IMR-90 (cell line): ENCODE measurements around the gene RNH1. TPM values are rescaled to one million over a fixed set of nuclear protein-coding genes. Genes with fewer than 3 reads are reported as not detected.

ENCODE experiments used
- ATAC-seq: fragments of 200-7000 bp; cut with Tn5 transposase; 2 replicates; pipeline ENCODE4 v1.9.1; 2020; ENCODE audit warnings: low read depth, mild to moderate bottlenecking, moderate library complexity
- BruUV-seq: library from RNA; stranded (reverse); fragments of 400-500 nt; replicated peaks from 2 replicates; lab custom pipeline; 2021; lab: Mats Ljungman, UMichigan
- CTCF ChIA-PET: fragments of 300-600 bp; formaldehyde crosslinking; extraction: SDS; loops from one replicate; lab custom pipeline; 2021; ENCODE audit warnings: antibody characterized with exemption; lab: Yijun Ruan, JAX
- POLR2A ChIA-PET: fragments of 300-600 bp; sonication (Branson Sonifier 250); formaldehyde crosslinking; loops from one replicate; lab custom pipeline; 2022; ENCODE audit warnings: antibody characterized with exemption; ENCODE audit not compliant: unreplicated experiment; lab: Charles Lee
- DNase-seq: peaks from one replicate; pipeline ENCODE4 v3.0.0; 2013
- H2AFZ ChIP-seq: replicated peaks from 2 replicates; pipeline ENCODE3; 2013; ENCODE audit warnings: low read length, mild to moderate bottlenecking; ENCODE audit not compliant: poor library complexity
- H2AK5ac ChIP-seq: 2 replicates; pipeline ENCODE4 v1.6.1; 2013; ENCODE audit warnings: low read depth, low read length, inconsistent platforms
- H2AK9ac ChIP-seq: replicated peaks from 2 replicates; pipeline ENCODE3; 2013; ENCODE audit warnings: mild to moderate bottlenecking, low read depth, low read length, moderate library complexity; ENCODE audit not compliant: poor library complexity
- H2BK120ac ChIP-seq: 2 replicates; pipeline ENCODE4 v1.6.1; 2013; ENCODE audit warnings: low read depth, low read length, inconsistent platforms
- H2BK15ac ChIP-seq: 3 replicates; pipeline ENCODE4 v1.6.1; 2013; ENCODE audit warnings: low read depth, low read length, inconsistent platforms
- H2BK20ac ChIP-seq: 2 replicates; pipeline ENCODE4 v1.6.1; 2013; ENCODE audit warnings: low read depth, mild to moderate bottlenecking, inconsistent platforms, low read length, moderate library complexity
- H2BK5ac ChIP-seq: 2 replicates; pipeline ENCODE4 v1.6.1; 2013; ENCODE audit warnings: mild to moderate bottlenecking, low read depth, low read length, inconsistent platforms; ENCODE audit not compliant: poor library complexity, severe bottlenecking
- H3K14ac ChIP-seq: replicated peaks from 2 replicates; pipeline ENCODE4 v1.6.1; 2013; ENCODE audit warnings: low read depth, low read length, inconsistent platforms
- H3K18ac ChIP-seq: 2 replicates; pipeline ENCODE4 v1.6.1; 2013; ENCODE audit warnings: low read depth, low read length, control low read depth
- H3K23ac ChIP-seq: 2 replicates; pipeline ENCODE4 v1.6.1; 2013; ENCODE audit warnings: low read depth, low read length, inconsistent platforms
- H3K27ac ChIP-seq: 2 replicates; pipeline ENCODE4 v1.5.1; 2013; ENCODE audit warnings: mild to moderate bottlenecking, control low read depth, low read length; ENCODE audit not compliant: insufficient read depth
- H3K27me3 ChIP-seq: 2 replicates; pipeline ENCODE4 v1.6.1; 2013; ENCODE audit warnings: low read length; ENCODE audit not compliant: control insufficient read depth, insufficient read depth
- H3K36me3 ChIP-seq: 2 replicates; pipeline ENCODE4 v1.6.1; 2013; ENCODE audit warnings: low read length, mixed read lengths; ENCODE audit not compliant: control insufficient read depth, insufficient read depth
- H3K4ac ChIP-seq: 2 replicates; pipeline ENCODE4 v1.6.1; 2013; ENCODE audit warnings: low read depth, low read length, inconsistent platforms
- H3K4me1 ChIP-seq: 2 replicates; pipeline ENCODE4 v1.6.1; 2013; ENCODE audit warnings: low read length, mixed read lengths; ENCODE audit not compliant: control insufficient read depth, insufficient read depth
- H3K4me2 ChIP-seq: 2 replicates; pipeline ENCODE4 v1.6.1; 2013; ENCODE audit warnings: low read depth, mild to moderate bottlenecking, control low read depth, low read length, moderate library complexity
- H3K4me3 ChIP-seq: 2 replicates; pipeline ENCODE4 v1.5.1; 2013; ENCODE audit warnings: low read depth, mild to moderate bottlenecking, control low read depth, low read length, moderate library complexity; ENCODE audit not compliant: insufficient read depth
- H3K56ac ChIP-seq: 2 replicates; pipeline ENCODE4 v1.6.1; 2013; ENCODE audit warnings: low read length, inconsistent platforms; ENCODE audit not compliant: insufficient read depth; ENCODE audit errors: extremely low read depth
- H3K79me1 ChIP-seq, 2 experiments: 2 replicates each; pipeline ENCODE4 v1.6.1; 2013; ENCODE audit warnings: low read length in 2 of 2, inconsistent platforms in 1 of 2, low read depth in 1 of 2
- H3K9ac ChIP-seq: 2 replicates; pipeline ENCODE4 v1.6.1; 2013; ENCODE audit warnings: low read depth, low read length, control low read depth
- H3K9me1 ChIP-seq: 2 replicates; pipeline ENCODE4 v1.6.1; 2013; ENCODE audit warnings: low read length, inconsistent platforms; ENCODE audit not compliant: insufficient read depth
- H3K9me3 ChIP-seq: 2 replicates; pipeline ENCODE4 v1.6.1; 2013; ENCODE audit warnings: low read length; ENCODE audit not compliant: control insufficient read depth, insufficient read depth
- H4K20me1 ChIP-seq: 2 replicates; pipeline ENCODE4 v1.6.1; 2013; ENCODE audit warnings: low read length, inconsistent platforms; ENCODE audit not compliant: insufficient read depth
- H4K5ac ChIP-seq: 2 replicates; pipeline ENCODE4 v1.6.1; 2013; ENCODE audit warnings: mild to moderate bottlenecking, low read depth, low read length, control low read depth
- H4K8ac ChIP-seq, 2 experiments: 2 replicates each; pipeline ENCODE4 v1.6.1; 2013; ENCODE audit warnings: low read depth in 2 of 2, low read length in 2 of 2, control low read depth in 1 of 2, inconsistent platforms in 1 of 2
- H4K91ac ChIP-seq: 2 replicates; pipeline ENCODE4 v1.6.1; 2013; ENCODE audit warnings: low read depth, low read length, inconsistent platforms; ENCODE audit not compliant: insufficient read depth
- BHLHE40 ChIP-seq: fragments of 150-350 bp; IDR thresholded peaks from 2 replicates; pipeline ENCODE4 v1.6.1; 2016; ENCODE audit warnings: mild to moderate bottlenecking, low read depth, low read length
- CHD1 ChIP-seq: IDR thresholded peaks from 2 replicates; pipeline ENCODE4 v1.6.1; 2012; ENCODE audit warnings: low read depth, low read length, improper control_type of control experiment
- FOS ChIP-seq: fragments of 150-350 bp; IDR thresholded peaks from 2 replicates; pipeline ENCODE4 v1.6.1; 2016; ENCODE audit warnings: low read depth, low read length
- MAFK ChIP-seq: IDR thresholded peaks from 2 replicates; pipeline ENCODE4 v1.6.1; 2012; ENCODE audit warnings: low read depth, low read length, improper control_type of control experiment
- MAZ ChIP-seq: IDR thresholded peaks from 2 replicates; pipeline ENCODE4 v1.6.1; 2012; ENCODE audit warnings: low read depth, mild to moderate bottlenecking, low read length, improper control_type of control experiment, moderate library complexity, borderline replicate concordance
- MXI1 ChIP-seq: IDR thresholded peaks from 2 replicates; pipeline ENCODE4 v1.6.1; 2012; ENCODE audit warnings: low read depth, mild to moderate bottlenecking, low read length, moderate library complexity, borderline replicate concordance
- NFE2L2 ChIP-seq: fragments of 150-350 bp; IDR thresholded peaks from 2 replicates; pipeline ENCODE4 v1.6.1; 2016; ENCODE audit warnings: low read depth, mild to moderate bottlenecking, low read length
- POLR2A ChIP-seq: IDR thresholded peaks from 2 replicates; pipeline ENCODE4 v1.6.1; 2012; ENCODE audit warnings: mild to moderate bottlenecking, low read depth, low read length
- RAD21 ChIP-seq: IDR thresholded peaks from 2 replicates; pipeline ENCODE4 v1.6.1; 2012; ENCODE audit warnings: low read length, improper control_type of control experiment
- RFX5 ChIP-seq: IDR thresholded peaks from 2 replicates; pipeline ENCODE4 v1.8.0; 2012; ENCODE audit warnings: low read depth, mild to moderate bottlenecking, low read length, moderate library complexity
- USF2 ChIP-seq: fragments of 150-350 bp; IDR thresholded peaks from 2 replicates; pipeline ENCODE4 v1.6.1; 2017; ENCODE audit warnings: mild to moderate bottlenecking, antibody characterized with exemption, low read length, low read depth
- WGBS, 2 experiments: methylation state at CpG; one replicate each; pipeline versions ENCODE4 v1.1.5 to v1.1.7; 2013; ENCODE audit warnings: missing lambda C conversion rate in 2 of 2; ENCODE audit not compliant: insufficient read length in 1 of 2; ENCODE audit errors: extremely low coverage in 2 of 2; 5-methylcytosine and 5-hydroxymethylcytosine counted together
- dilution Hi-C: fragments of 300-500 bp; cut with HindIII; formaldehyde crosslinking; loops from one replicate; pipeline ENCODE4 v1.14.3; 2018; ENCODE audit warnings: low sequenced_read_pairs; ENCODE audit not compliant: unreplicated experiment
- in situ Hi-C: fragments of 300-500 bp; cut with MboI; formaldehyde crosslinking; loops from 3 replicates; pipeline ENCODE4 v1.14.3; 2019; ENCODE audit warnings: low sequenced_read_pairs, inconsistent platforms, mixed read lengths
- intact Hi-C: fragments of 100-400 bp; cut with micrococcal nuclease; formaldehyde crosslinking; loops from 2 replicates; pipeline ENCODE4 v1.10.0; 2022
- polyA plus RNA-seq, 3 experiments: library from polyadenylated mRNA; depleted of rRNA; stranded (reverse); fragments of >200 nt; gene quantifications; 2 replicates each; pipeline ENCODE4 v1.2.3, GENCODE V29; 2012; ENCODE audit warnings: low replicate concordance in 1 of 3
- total RNA-seq: library from RNA; depleted of rRNA; stranded (reverse); fragments of >200 nt; gene quantifications from 2 replicates; pipeline ENCODE4 v1.2.3, GENCODE V29; 2012
- TF ChIP-seq, protein P1 (sequence below): fragments of 150-350 bp; IDR thresholded peaks from 2 replicates; pipeline ENCODE4 v1.6.1; 2016; ENCODE audit warnings: low read depth, mild to moderate bottlenecking, low read length, moderate library complexity, borderline replicate concordance
- TF ChIP-seq, protein P2 (sequence below): conservative IDR thresholded peaks from 2 replicates; pipeline ENCODE4 v1.5.1; 2012; ENCODE audit warnings: mild to moderate bottlenecking, low read depth, low read length, improper control_type of control experiment

RNH1 gene
- total and polyA plus RNA-seq, 2 of the 4 experiments (the other 2 are of a cell fraction): 138 to 247 TPM

DNA sequence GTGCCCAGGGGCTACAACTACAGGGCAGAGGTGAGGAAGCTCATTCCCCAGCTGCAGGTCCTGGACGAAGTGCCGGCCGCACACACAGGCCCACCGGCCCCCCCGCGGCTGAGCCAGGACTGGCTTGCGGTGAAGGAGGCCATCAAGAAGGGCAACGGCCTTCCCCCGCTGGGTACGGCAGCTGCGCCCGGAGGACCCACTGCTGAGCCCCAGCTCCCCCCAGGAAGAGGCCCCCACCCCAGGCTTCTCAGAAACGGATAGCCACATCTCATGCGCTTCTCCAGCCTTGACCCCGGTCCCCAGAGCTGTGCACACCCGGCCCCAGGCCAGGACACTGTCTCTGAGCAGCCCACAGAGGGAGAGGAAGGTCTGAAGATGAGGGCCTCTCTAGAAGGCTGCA is 44.1 kb upstream of the RNH1 start (continued):
- TF ChIP-seq, protein P1, sequence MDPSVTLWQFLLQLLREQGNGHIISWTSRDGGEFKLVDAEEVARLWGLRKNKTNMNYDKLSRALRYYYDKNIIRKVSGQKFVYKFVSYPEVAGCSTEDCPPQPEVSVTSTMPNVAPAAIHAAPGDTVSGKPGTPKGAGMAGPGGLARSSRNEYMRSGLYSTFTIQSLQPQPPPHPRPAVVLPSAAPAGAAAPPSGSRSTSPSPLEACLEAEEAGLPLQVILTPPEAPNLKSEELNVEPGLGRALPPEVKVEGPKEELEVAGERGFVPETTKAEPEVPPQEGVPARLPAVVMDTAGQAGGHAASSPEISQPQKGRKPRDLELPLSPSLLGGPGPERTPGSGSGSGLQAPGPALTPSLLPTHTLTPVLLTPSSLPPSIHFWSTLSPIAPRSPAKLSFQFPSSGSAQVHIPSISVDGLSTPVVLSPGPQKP: no peak
- TF ChIP-seq MXI1: no peak

GRCh38 chr11:550746-551085 is 43.7 kb upstream of the RNH1 start:
- Histone ChIP-seq H4K5ac (no peak overlapping the region), H3K27me3 (peaks cover 23% of the 10 kb centered on the region), H2AK9ac (peak overlapping the region; percentile 37), H3K9ac (no peak overlapping the region), H3K4me3 (no peak overlapping the region), H2BK120ac (no peak overlapping the region), H3K4me2 (no peak overlapping the region), H2BK20ac (no peak overlapping the region), H4K8ac (no peak overlapping the region), H3K27ac (no peak overlapping the region), H3K9me3 (no peaks in the 10 kb centered on the region), H4K91ac (no peak overlapping the region), H2AK5ac (no peak overlapping the region), H3K4me1 (peaks cover 2% of the 10 kb centered on the region; the same call in 1 of the 2 replicates), H4K20me1 (no peaks in the 10 kb centered on the region), H3K4ac (no peak overlapping the region), H3K79me1 (no peaks in the 10 kb centered on the region), H3K18ac (no peak overlapping the region), H3K14ac (no peak overlapping the region), H3K9me1 (no peaks in the 10 kb centered on the region), H3K23ac (no peak overlapping the region), H2AFZ (no peak overlapping the region), H2BK15ac (no peak overlapping the region), H3K36me3 (peaks cover 2% of the 10 kb centered on the region; the same call in 1 of the 2 replicates), H2BK5ac (no peak overlapping the region), H3K56ac (no peak overlapping the region)
- BruUV-seq: no TSS peak
- ChIA-PET POLR2A (no interaction called here), CTCF (no interaction called here)
- no peak for DNase-seq
- intact Hi-C loops: loop anchor here (10.0 kb wide), 1 partner anchor 174 kb away; no protein-coding TSS in a partner anchor
- dilution Hi-C loops: no loop called here
- 50% methylated on average over 3 of the region's 5 CpGs; no CpG with 5 or more reads in 1 of the 2 experiments for WGBS, 2 experiments
- ATAC-seq: no peak
- in situ Hi-C loops: no loop called here
- TF ChIP-seq USF2 (no peak), POLR2A (no peak), MXI1 (no peak), BHLHE40 (no peak), MAZ (no peak), MAFK (no peak), FOS (no peak), CHD1 (no peak), RAD21 (no peak), NFE2L2 (no peak), RFX5 (no peak)
- TF ChIP-seq, protein P2, sequence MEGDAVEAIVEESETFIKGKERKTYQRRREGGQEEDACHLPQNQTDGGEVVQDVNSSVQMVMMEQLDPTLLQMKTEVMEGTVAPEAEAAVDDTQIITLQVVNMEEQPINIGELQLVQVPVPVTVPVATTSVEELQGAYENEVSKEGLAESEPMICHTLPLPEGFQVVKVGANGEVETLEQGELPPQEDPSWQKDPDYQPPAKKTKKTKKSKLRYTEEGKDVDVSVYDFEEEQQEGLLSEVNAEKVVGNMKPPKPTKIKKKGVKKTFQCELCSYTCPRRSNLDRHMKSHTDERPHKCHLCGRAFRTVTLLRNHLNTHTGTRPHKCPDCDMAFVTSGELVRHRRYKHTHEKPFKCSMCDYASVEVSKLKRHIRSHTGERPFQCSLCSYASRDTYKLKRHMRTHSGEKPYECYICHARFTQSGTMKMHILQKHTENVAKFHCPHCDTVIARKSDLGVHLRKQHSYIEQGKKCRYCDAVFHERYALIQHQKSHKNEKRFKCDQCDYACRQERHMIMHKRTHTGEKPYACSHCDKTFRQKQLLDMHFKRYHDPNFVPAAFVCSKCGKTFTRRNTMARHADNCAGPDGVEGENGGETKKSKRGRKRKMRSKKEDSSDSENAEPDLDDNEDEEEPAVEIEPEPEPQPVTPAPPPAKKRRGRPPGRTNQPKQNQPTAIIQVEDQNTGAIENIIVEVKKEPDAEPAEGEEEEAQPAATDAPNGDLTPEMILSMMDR: no peak
- TF ChIP-seq, protein P1: no peak
